NCI-H2081 treated with DMSO at 0.1 percent for 48 hours (cell line): ENCODE results near the gene NOTUM.

Experiments
- DNase-seq: peaks from one replicate; lab custom pipeline; 2025; lab: John Stamatoyannopoulos, UW

NOTUM gene

GRCh38 chr17:81909966-81910839, 50.8 kb downstream of the NOTUM start:
- no peak for DNase-seq

GRCh38 chr17:81909231-81909630, 51.8 kb downstream of the NOTUM start:
- no peak for DNase-seq

- no peak for DNase-seq
Measured at GRCh38 chr17:81908793-81909192, 52.2 kb downstream of the NOTUM start.

GRCh38 chr17:81907219-81908145, 53.5 kb downstream of the NOTUM start:
- no peak for DNase-seq

GRCh38 chr17:81906476-81907218, 54.3 kb downstream of the NOTUM start:
- no peak for DNase-seq

- DNase-seq, result no peak
Measured at GRCh38 chr17:81905993-81906392, 55.0 kb downstream of the NOTUM start.

- DNase-seq, result no peak
Measured at GRCh38 chr17:81905424-81905875, 55.5 kb downstream of the NOTUM start.

GRCh38 chr17:81904600-81905423, 56.2 kb downstream of the NOTUM start:
- no peak for DNase-seq

- no peak for DNase-seq
Measured at GRCh38 chr17:81903896-81904599, 56.9 kb downstream of the NOTUM start.

GRCh38 chr17:81903415-81903831, 57.6 kb downstream of the NOTUM start:
- no peak for DNase-seq

GRCh38 chr17:81902653-81903414, 58.2 kb downstream of the NOTUM start:
- DNase-seq, result no peak
